ENCODE data around the gene MTMR11. TPM values are rescaled to one million over a fixed set of nuclear protein-coding genes. Genes with fewer than 3 reads are reported as not detected.
A peak's percentile ranks its signal among the peaks of the same experiment; 100 is the strongest.

Gene MTMR11
- total and polyA plus RNA-seq, 8 donors, result 1.7 to 11.8 (median 4.4) TPM

DNA sequence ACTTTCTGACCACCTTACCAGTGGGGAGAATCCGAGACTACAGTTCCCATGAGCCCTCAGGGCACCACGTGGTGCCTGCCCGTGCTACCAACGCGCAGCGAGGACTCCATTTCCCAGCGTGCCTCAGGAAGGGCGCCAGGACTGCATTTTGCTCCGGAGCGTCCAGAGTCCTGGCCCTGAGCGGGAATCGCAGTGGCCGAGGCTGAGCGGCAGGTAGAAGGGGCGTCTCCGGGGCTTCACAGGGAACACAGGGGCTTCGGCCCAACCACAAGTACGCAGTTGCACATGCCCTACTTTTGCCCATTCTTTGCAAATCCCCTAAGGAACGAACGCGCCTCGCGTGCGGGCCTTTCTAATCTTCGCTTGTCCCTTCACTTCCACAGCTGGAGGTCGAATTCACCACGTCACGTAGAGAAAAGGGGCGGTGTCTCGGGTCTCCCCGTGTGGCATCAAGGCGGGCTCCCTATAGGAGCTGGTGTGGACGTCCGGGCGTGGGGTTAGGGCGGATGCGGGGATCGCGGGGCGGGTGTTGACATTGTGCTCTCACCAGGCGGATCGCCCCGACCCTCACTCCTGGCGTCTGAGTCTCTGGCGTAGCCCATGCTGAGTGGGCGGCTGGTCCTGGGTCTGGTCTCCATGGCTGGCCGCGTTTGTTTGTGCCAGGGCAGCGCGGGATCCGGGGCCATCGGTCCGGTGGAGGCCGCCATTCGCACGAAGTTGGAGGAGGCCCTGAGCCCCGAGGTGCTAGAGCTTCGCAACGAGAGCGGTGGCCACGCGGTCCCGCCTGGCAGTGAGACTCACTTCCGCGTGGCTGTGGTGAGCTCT is 37.0 kb downstream of the MTMR11 start, which contains the start of gene BOLA1:
Gene BOLA1, plus strand, starts transcription at position 109 of the 825 bp plus-strand sequence. Its CDS starts 492 bp downstream, at position 601.
- intact Hi-C loops (cut with DNase I), result no loop called here

DNA sequence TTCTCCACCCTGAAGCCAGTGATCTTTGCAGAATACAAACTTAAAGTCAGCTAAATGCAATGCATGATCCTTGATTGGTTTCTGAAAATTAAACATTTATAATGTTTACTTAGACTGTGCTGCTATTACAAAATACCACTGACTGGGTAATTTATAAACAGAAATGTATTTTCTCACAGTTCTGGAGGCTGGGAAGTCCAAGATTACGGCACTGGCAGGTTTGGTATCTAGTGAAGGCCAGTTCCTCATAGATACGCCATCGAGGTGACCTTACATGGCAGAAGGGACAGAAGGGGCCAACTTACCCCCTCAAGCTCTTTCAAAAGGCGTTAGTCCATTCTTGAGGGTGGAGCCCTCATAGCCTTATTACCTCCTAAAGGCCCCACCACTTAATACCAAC is 40.1 kb downstream of the MTMR11 start:
- peaks cover 0 to 6% (median 3%) of the 10 kb centered on the region in 3 donors for H3K4me1 ChIP-seq
- no peak for ATAC-seq
- DNase-seq, result no peak
- H3K4me3 ChIP-seq, result no peak overlapping the region
- TF ChIP-seq, protein P1, sequence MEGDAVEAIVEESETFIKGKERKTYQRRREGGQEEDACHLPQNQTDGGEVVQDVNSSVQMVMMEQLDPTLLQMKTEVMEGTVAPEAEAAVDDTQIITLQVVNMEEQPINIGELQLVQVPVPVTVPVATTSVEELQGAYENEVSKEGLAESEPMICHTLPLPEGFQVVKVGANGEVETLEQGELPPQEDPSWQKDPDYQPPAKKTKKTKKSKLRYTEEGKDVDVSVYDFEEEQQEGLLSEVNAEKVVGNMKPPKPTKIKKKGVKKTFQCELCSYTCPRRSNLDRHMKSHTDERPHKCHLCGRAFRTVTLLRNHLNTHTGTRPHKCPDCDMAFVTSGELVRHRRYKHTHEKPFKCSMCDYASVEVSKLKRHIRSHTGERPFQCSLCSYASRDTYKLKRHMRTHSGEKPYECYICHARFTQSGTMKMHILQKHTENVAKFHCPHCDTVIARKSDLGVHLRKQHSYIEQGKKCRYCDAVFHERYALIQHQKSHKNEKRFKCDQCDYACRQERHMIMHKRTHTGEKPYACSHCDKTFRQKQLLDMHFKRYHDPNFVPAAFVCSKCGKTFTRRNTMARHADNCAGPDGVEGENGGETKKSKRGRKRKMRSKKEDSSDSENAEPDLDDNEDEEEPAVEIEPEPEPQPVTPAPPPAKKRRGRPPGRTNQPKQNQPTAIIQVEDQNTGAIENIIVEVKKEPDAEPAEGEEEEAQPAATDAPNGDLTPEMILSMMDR (IDR thresholded peaks at IDR 0.05), result no peak
- intact Hi-C loops (cut with DNase I), result no loop called here
- FAIRE-seq, result no peak
- WGBS, 2 donors, result 93 to 95% methylated on average over 4 of the region's 4 CpGs
- no peak overlapping the region for H3K27ac ChIP-seq
- H3K9me3 ChIP-seq, result no peaks in the 10 kb centered on the region
- H3K36me3 ChIP-seq, result no peaks in the 10 kb centered on the region
- no peaks in the 10 kb centered on the region for H3K27me3 ChIP-seq

More for the DNA sequence above, 37.0 kb downstream of the MTMR11 start, which contains the start of gene BOLA1:
- Histone ChIP-seq H3K4me3 (peak within 1 kb of the TSS; percentile 22 to 51 (median 38)), H3K9me3 (no peaks in the 10 kb centered on the region), H3K36me3 (no peaks in the 10 kb centered on the region), H3K27ac (peak within 1 kb of the TSS; percentile 80 to 83 (median 82)), H3K27me3 (no peaks in the 10 kb centered on the region), H3K4me1 (peaks cover 0 to 6% (median 3%) of the 10 kb centered on the region in 3 donors)
- no peak for FAIRE-seq
- ATAC-seq, result peak; percentile 98 to 99 (median 99)
- DNase-seq, result peak; percentile 90 to 97 (median 92)
- TF ChIP-seq, protein P1 (IDR thresholded peaks at IDR 0.05), result no peak
- 3 to 8% methylated on average over 64 to 65 of the region's 65 CpGs for WGBS, 2 donors

DNA sequence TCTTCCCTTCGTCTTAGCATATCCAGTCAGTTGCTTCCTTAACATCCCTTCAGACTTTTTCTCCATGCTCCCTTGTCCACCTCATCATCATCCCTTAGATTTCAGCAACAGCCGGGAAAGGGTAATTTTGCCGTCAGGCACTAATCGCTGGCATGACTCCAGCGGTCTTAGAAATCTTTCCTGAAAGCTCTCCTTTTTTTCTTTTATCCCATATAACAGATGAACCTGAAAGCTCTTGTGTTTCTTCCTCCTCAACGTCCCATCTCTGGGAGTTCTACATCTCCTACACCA is 47.7 kb downstream of the MTMR11 start:
- Histone ChIP-seq H3K9me3 (no peaks in the 10 kb centered on the region), H3K27me3 (no peaks in the 10 kb centered on the region), H3K27ac (peak overlapping the region in 3 of 4 donors; percentile 99 to 100 (median 99)), H3K4me1 (peaks cover 0 to 12% (median 10%) of the 10 kb centered on the region in 3 donors), H3K36me3 (no peaks in the 10 kb centered on the region), H3K4me3 (peak overlapping the region in 2 of 4 donors; percentile 52 to 64)
- ATAC-seq (no peak), DNase-seq (peak in 4 of 6 donors; percentile 21 to 58 (median 54)), FAIRE-seq (no peak)
- TF ChIP-seq, protein P1 (IDR thresholded peaks at IDR 0.05), result no peak
- WGBS, 2 donors, result 16 to 22% methylated on average over 6 of the region's 6 CpGs
- intact Hi-C loops (cut with DNase I), result no loop called here

DNA sequence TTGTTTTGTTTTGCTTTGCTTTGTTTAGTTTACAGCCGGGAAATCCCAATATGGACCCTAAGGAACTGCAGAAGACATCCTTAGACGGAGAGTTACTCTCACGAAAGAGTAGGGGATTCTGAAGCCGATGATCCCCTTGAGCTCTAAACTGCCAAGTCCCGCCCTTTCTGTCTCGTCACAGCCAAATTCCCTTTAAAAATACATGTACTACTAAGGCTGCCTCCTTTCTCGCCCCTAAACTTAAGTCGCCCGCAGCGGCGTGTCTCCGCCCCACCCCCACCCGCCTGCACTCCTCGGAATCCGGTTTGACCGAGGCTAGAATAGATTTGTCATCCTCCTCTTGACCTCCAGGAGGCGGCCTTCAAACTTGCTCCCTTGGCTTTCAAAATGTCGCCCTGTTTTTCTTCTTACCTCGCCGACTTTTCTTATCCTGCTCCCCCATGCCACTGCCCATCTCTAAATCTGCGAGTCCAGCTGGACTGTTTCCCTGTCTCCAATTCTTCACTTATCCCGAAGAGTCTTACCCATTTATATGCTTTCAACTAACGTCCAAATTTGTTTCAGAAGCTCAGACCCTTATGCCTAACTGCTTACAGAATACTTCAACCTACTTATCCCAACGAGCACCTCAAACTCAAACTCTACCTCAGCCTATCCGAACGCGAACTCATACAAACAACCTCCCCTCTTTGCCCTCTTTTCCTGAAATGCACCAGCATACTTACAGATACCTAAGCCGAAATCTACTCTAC is 48.3 kb downstream of the MTMR11 start:
- WGBS, 2 donors, result 3% methylated on average over 28 of the region's 28 CpGs
- peak; percentile 75 to 85 (median 80) for DNase-seq
- Histone ChIP-seq H3K9me3 (no peaks in the 10 kb centered on the region), H3K27me3 (no peaks in the 10 kb centered on the region), H3K27ac (peak overlapping the region; percentile 99 to 100 (median 99)), H3K36me3 (no peaks in the 10 kb centered on the region), H3K4me1 (peaks cover 0 to 12% (median 10%) of the 10 kb centered on the region in 3 donors), H3K4me3 (peak overlapping the region; percentile 16 to 64 (median 45))
- FAIRE-seq, result no peak
- intact Hi-C loops (cut with DNase I), result no loop called here
- TF ChIP-seq, protein P1 (IDR thresholded peaks at IDR 0.05), result peak in 3 of 4 donors; percentile 8 to 38 (median 34)
- ATAC-seq, result peak; percentile 32 to 48 (median 44)

Data from pancreas (tissue), 10 donors.